GM19455 (cell line): ENCODE data around the gene PTPRT.
"Not testable (repeated sequence)": the region's sequence is repeated elsewhere in the genome, so short reads cannot be mapped to it uniquely, and the experiment has no call there.

Experiments used
- ATAC-seq: cut with Tn5 transposase; IDR thresholded peaks from one replicate; pipeline ENCODE4 v1.9.1; 2021; ENCODE audit not compliant: unreplicated experiment

PTPRT gene

GRCh38 chr20:42255821-42256220 lies 933.9 kb downstream of the PTPRT start:
- ATAC-seq = no peak

DNA sequence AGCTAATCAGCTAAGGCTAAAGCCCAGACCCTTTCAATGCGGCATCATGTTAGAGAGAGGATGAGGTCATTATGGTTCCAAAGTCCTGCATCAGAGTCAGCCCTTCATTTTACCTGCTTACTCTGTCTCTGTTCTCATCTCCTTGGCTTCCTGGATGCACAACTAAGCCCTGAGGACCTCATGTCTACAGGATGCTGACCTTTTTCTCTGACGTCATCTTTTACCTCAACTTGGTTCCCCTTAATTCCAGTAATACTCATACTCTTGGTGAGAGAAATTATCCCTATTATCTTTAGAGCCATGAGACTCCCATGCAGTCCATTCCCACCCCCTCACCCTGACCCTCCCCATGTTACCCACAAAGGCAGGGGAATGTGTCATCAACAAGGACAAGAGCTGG lies 935.0 kb downstream of the PTPRT start:
- ATAC-seq = no peak

- no peak for ATAC-seq
Measured at GRCh38 chr20:42252116-42252515, 937.6 kb downstream of the PTPRT start.

DNA sequence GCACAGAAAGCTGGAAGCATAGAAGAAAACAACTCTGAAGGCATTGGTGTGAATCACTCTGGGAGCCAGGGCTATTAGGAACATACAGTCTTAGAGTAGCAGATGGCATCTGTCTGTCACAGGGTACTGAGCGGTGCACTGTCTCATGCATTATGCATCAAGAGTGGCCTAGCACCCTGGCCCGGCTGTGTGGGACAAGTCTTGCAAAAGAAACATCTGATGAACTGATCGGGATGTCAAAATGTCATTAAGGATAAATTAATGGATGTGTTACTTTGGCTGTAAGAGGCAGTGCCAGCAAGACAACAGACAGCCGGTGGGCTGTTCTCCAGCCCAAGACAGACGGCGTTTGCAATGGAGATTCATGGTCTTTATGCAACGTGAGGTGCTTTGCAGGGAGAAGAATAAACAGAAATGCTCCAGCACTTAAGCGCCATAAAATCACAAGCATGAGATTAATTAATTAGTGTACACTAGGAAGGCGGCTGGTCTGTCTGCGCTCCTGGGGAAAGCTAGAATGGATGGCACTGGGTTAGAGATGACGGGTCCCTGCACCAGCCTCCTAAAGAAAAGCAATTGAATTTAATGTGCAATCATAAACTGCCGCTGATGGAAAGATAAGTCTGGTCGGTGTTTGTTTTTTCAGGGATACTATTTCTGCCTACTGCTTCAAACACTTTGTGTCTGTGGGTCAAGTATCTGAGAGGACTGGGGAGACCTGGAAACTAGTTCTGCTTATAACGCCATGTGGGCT lies 970.9 kb downstream of the PTPRT start:
- no peak for ATAC-seq

DNA sequence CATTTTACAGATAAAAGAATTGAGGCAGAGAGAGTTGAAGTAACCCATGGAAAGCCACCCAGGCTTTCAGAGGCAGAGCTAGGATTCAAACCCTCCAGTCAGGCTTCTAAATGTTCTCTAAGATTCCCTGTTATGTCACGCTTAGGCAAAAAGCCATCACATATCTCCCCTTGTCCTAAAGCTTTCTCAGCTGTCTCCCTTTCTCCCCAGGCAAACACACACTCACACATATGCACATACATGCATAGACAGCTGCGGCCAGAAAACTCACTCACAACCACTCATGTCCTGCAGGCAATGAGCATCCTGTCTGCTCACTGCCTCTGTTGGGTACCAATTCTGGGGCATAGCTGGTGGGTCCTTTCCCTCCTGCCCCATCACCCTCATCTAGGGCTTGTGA lies 975.6 kb downstream of the PTPRT start:
- no peak for ATAC-seq

DNA sequence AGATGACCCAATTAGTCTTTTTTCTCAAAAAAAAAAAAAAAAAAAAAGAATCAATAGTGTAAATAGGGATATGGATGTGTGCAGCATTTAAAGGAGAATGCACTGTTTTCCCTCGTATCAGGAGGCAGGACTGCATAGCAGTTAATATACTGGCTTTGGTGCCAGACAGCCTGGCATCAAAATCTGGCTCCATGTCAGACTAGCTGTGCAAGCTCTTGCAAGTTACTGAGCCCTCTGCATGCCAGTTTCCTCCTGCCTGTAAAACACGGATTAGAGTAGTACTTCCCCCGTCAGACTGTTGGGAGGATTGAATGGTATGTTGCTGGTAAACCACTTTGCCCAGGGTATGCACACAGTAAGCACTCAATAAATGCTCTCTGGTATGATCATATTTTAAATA lies 977.3 kb downstream of the PTPRT start:
- no peak for ATAC-seq

DNA sequence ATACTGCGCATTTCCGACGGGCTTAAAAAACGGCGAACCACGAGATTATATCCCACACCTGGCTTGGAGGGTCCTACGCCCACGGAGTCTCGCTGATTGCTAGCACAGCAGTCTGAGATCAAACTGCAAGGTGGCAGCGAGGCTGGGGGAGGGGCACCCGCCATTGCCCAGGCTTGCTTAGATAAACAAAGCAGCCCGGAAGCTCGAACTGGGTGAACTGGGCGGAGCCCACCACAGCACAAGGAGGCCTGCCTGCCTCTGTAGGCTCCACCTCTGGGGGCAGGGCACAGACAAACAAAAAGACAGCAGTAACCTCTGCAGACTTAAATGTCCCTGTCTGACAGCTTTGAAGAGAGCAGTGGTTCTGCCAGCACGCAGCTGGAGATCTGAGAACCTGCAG lies 983.1 kb downstream of the PTPRT start:
- not testable (repeated sequence) for ATAC-seq

GRCh38 chr20:42204109-42204660 lies 985.5 kb downstream of the PTPRT start:
- no peak for ATAC-seq

DNA sequence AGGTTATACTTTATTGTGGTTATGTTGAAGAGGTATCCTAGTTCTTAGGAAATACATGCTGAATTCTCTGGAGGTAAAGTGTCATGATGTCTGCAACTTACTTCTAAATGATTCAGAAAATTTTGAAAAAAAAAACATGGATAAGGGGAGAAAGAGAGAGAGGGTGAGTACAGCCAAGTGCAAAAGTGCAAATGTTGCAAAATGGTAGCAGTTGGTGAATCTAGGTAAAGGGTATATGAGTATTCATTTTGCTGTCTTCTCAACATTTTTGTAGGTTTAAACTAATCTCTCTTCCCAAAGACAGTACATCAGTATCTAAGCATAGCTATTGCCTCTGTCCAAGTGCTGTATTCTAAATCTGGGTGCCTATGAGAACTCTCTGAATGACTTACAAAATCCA lies 992.1 kb downstream of the PTPRT start:
- ATAC-seq = no peak

DNA sequence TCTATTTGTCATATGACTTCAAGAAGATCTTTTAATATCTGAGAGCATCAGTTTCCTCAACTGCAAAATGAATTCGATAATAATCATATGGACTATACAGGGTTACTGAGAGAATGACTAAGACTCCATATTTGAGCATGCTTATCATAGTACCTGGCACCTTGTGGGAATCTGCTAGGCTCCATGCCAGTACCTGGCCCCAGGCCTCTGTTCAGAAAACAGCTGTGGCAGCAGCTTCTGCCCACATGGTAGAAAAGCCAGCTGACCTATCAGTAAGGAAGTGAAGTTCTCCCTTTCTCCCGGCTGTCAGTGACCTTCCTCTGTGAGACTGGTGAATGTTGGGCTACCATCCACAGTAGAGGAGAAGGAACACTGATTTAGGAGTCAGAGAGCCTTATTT lies 996.6 kb downstream of the PTPRT start:
- ATAC-seq = no peak

DNA sequence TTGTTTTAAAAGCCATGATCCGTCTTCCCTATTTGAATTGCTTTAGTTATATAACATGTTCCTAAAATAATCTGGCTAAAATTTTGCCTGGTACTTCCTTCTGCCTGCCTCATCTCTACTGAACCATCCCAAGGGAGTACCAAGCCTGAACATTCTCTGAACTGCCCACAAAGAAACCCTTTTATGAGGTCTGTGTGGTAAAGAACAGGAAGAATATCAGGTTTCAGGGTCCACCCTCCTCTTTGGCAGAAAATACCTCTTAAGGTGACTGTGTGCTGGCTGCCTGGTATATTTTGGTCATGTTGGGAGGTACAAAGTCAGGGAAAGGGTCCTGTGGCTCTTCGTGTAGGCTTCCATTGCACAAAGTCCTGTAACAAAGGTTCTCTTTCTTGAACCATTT lies 997.4 kb downstream of the PTPRT start:
- no peak for ATAC-seq

GRCh38 chr20:42191140-42191860 lies 998.4 kb downstream of the PTPRT start:
- ATAC-seq = no peak

GRCh38 chr20:42190084-42190483 lies 999.6 kb downstream of the PTPRT start:
- no peak for ATAC-seq

DNA sequence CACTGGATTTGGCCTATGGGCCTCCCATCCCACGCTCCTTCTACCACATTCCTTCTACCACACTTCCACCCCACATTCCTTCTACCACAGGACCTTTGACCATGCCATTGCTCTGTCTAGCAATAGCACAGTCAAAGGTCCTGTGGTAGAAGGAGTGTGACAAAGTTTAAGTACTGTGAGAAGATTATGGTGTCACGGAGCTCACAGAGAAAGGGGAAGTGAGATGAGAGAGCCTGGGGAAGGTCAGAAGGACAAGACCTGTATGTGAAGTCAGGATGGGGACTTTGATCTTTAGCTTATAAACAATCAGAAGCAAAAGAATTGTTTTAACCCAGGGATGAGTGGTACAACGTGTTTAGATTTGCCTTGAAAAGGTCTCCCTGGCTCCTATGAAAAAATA lies 1003.4 kb downstream of the PTPRT start:
- ATAC-seq = no peak

- ATAC-seq = no peak
Measured at GRCh38 chr20:42183147-42183546, 1006.6 kb downstream of the PTPRT start.

- no peak for ATAC-seq
Measured at GRCh38 chr20:42181064-42181463, 1008.6 kb downstream of the PTPRT start.

DNA sequence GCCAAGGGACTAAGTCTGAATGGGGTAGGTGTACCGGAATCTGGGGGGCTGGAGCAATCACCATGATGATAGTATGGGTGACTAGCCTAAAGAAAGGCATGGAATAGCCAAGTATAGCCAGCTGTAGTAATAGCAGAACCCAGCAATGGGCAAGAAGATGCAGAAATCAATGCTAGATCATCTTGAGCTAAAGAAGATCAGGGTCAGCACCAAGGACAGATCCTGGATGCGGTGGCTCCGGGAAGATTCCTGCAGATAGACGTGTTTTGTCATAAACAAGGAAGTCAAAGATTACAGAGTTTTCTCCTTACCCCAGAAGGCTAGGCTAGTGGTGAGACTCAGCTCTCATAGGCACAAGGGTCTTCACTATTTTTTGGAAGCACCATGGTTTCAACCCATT lies 1009.9 kb downstream of the PTPRT start:
- ATAC-seq = no peak

DNA sequence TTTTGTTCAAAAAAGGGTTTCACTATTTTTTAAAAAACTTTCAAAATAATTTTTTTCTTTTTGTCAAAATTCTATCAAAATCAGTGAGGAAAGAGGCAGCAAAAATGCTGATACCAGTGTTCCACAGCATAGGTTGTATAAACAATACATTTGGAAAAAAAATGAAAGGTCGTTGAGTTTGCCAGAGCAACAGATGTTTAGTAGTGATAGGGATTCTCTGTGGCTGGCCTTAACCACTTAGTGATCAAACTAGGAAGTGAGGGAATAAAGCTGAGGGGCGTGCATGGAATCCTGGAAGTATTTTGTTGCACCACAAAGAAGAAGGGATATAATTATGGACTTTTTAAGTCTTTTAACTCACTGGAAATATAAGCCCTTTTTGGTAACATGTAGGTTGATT lies 1016.3 kb downstream of the PTPRT start:
- ATAC-seq = no peak

DNA sequence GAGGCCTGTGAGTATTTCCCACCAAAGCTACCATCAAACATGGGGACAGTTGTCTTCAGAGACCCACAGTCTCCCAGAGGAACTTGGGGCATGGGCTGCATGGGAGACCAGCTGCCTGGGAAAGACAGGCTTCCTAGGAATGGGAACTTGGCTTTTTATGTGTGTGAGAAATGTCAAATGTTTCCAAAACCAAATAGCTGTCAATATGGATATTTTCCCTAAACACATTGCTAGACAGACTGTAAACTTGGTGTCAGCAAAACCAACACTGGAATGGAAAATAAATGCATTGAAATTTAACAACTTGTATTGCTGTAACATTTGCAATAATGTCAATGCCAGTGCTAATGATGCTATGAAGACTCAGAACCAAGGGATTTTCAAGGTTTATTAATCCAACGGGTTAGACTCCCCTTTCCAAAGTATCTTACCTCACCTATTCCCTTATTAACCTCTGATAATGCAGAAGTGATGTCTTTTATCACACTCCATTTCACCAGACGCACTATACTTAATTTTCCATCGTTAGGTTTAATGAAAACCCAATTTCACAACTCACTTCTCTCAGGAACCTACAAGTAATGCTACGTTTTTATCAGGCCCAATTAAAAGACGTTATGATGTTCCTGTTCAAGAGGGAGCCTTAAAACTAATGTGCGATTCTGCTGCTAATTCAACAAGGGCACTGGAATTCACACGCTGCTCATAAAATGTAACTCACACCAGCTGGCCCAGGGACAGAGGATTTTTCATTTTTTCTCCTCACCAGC lies 1025.4 kb downstream of the PTPRT start:
- ATAC-seq = no peak

DNA sequence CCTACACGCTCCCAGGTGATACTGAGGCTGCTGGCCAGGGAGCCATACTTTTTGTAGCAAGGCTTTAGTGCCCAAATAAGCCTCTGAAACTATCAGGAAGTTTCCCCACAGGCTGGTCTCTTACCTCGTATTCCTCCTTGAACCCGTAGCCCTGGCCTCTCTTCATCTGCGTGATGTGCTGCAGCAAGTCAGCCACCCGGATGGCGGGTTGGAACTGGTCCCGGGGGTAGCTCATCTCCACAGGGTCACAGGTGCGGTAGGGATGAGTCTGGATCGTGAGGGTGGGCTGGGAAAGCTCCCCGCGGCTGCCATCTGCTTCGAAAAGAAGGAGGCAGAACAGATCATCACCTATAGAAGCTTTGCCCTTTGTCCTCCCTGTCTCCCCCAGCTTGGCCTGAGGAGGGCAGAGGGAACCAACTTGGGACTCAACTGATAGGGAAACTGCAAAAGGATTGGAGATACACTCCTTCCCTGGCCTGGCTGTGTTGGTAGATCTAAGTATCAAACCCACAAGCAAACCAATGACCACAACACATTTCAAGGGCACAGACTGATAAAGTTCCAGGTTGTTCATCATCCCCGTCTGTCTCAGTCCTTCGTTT lies 1028.4 kb downstream of the PTPRT start:
- ATAC-seq = no peak

- ATAC-seq = no peak
Measured at GRCh38 chr20:42159808-42160207, 1029.9 kb downstream of the PTPRT start.
